Measurements from ENCODE around the gene UBR3.

UBR3 gene, protein sequence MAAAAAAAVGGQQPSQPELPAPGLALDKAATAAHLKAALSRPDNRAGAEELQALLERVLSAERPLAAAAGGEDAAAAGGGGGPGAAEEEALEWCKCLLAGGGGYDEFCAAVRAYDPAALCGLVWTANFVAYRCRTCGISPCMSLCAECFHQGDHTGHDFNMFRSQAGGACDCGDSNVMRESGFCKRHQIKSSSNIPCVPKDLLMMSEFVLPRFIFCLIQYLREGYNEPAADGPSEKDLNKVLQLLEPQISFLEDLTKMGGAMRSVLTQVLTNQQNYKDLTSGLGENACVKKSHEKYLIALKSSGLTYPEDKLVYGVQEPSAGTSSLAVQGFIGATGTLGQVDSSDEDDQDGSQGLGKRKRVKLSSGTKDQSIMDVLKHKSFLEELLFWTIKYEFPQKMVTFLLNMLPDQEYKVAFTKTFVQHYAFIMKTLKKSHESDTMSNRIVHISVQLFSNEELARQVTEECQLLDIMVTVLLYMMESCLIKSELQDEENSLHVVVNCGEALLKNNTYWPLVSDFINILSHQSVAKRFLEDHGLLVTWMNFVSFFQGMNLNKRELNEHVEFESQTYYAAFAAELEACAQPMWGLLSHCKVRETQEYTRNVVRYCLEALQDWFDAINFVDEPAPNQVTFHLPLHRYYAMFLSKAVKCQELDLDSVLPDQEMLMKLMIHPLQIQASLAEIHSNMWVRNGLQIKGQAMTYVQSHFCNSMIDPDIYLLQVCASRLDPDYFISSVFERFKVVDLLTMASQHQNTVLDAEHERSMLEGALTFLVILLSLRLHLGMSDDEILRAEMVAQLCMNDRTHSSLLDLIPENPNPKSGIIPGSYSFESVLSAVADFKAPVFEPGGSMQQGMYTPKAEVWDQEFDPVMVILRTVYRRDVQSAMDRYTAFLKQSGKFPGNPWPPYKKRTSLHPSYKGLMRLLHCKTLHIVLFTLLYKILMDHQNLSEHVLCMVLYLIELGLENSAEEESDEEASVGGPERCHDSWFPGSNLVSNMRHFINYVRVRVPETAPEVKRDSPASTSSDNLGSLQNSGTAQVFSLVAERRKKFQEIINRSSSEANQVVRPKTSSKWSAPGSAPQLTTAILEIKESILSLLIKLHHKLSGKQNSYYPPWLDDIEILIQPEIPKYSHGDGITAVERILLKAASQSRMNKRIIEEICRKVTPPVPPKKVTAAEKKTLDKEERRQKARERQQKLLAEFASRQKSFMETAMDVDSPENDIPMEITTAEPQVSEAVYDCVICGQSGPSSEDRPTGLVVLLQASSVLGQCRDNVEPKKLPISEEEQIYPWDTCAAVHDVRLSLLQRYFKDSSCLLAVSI (N-terminal part only)

GRCh38 chr2:169827272-169828140 is at the start of gene UBR3:
UBR3 (plus strand) TSS chr2:169827454; CDS start chr2:169827508, 54 bp downstream.
- peaks cover 8 to 17% of the 10 kb centered on the region in 2 donors for H3K36me3 Mint-ChIP-seq
- peak within 1 kb of the TSS; percentile 94 for H3K27ac Mint-ChIP-seq
- peaks cover 25 to 60% of the 10 kb centered on the region in 2 donors for H3K4me1 Mint-ChIP-seq
- peak; percentile 86 for DNase-seq
- peak within 1 kb of the TSS; percentile 94 to 98 for H3K4me3 Mint-ChIP-seq
- no peaks in the 10 kb centered on the region for H3K27me3 Mint-ChIP-seq
- ATAC-seq (replicated peaks), result peak; percentile 85 to 88
- H3K9me3 Mint-ChIP-seq, result no peaks in the 10 kb centered on the region

- Mint-ChIP-seq H3K4me3 (no peak overlapping the region), H3K36me3 (no peaks in the 10 kb centered on the region), H3K4me1 (no peaks in the 10 kb centered on the region), H3K27me3 (peaks cover 0 to 4% of the 10 kb centered on the region in 2 donors), H3K9me3 (no peaks in the 10 kb centered on the region), H3K27ac (no peak overlapping the region)
- ATAC-seq (replicated peaks), result no peak
- no peak for DNase-seq
These were observed 48.8 kb upstream of the UBR3 start for GRCh38 chr2:169778446-169778845.

DNA sequence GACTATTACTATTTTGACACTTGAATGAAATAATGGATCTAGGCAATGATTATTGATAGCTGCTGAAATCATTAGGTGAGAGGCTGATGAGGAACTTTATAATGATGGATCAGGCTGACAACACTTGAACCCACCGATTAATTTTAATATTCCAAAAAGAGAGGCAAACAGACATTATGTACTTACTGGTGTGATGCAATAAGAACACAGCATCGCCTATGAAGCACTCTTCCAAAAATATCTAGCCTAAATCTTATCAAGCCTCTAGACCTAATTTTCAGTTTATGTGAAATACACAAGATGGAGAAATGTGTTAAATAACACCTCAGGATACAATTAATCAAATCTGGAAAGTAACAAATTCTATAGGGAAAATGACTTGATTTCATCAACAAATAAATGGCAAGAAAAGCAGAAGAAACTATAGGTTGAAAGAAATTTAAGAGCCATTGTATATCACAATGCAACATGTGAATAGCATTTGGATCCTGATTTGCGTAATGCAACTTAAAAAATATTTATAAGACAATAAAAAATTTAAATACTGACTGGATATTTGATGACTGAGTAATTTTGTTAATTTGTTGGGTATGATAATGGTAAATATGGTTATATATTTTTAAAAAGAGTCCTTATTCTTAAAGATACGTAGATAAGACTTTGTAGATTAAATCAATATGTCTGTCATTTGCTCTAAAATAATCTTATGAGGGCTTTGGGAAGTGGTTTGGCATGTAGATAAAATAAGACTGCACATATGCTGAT is 45.8 kb upstream of the UBR3 start:
- H3K4me1 Mint-ChIP-seq, result no peaks in the 10 kb centered on the region
- no peak overlapping the region for H3K4me3 Mint-ChIP-seq
- no peaks in the 10 kb centered on the region for H3K9me3 Mint-ChIP-seq
- H3K36me3 Mint-ChIP-seq, result no peaks in the 10 kb centered on the region
- DNase-seq, result no peak
- no peak for ATAC-seq (replicated peaks)
- H3K27me3 Mint-ChIP-seq, result peaks cover 0 to 4% of the 10 kb centered on the region in 2 donors
- H3K27ac Mint-ChIP-seq, result no peak overlapping the region

- no peak for DNase-seq
- H3K36me3 Mint-ChIP-seq, result no peaks in the 10 kb centered on the region
- H3K4me3 Mint-ChIP-seq, result no peak overlapping the region
- H3K9me3 Mint-ChIP-seq, result no peaks in the 10 kb centered on the region
- ATAC-seq (replicated peaks), result no peak
- H3K27me3 Mint-ChIP-seq, result peaks cover 0 to 4% of the 10 kb centered on the region in 2 donors
- no peak overlapping the region for H3K27ac Mint-ChIP-seq
- H3K4me1 Mint-ChIP-seq, result no peaks in the 10 kb centered on the region
These were observed 44.7 kb upstream of the UBR3 start for GRCh38 chr2:169782513-169782912.

DNA sequence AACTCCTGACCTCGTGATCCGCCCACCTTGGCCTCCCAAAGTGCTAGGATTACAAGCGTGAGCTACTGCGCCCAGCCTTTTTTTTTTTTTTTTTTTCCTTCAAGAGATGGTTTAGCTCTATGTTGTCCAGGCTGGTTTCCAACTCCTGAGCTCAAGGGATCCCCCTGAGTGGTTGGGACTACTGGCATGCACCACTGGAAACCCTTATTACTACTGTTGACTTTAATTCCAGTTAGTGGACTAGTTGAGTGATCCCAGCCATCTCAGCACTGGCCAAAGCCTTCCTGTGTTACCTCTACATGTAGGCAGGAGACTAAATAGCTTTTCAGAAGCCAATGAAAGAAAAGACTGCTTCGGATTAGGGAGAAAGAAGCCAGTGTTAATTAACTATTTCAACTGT is 36.7 kb upstream of the UBR3 start:
- no peak overlapping the region for H3K27ac Mint-ChIP-seq
- peaks cover 0 to 3% of the 10 kb centered on the region in 2 donors for H3K36me3 Mint-ChIP-seq
- ATAC-seq (replicated peaks) (no peak), DNase-seq (no peak)
- peaks cover 13 to 18% of the 10 kb centered on the region in 2 donors for H3K27me3 Mint-ChIP-seq
- no peaks in the 10 kb centered on the region for H3K9me3 Mint-ChIP-seq
- H3K4me1 Mint-ChIP-seq, result peaks cover 5 to 10% of the 10 kb centered on the region in 2 donors
- no peak overlapping the region for H3K4me3 Mint-ChIP-seq

DNA sequence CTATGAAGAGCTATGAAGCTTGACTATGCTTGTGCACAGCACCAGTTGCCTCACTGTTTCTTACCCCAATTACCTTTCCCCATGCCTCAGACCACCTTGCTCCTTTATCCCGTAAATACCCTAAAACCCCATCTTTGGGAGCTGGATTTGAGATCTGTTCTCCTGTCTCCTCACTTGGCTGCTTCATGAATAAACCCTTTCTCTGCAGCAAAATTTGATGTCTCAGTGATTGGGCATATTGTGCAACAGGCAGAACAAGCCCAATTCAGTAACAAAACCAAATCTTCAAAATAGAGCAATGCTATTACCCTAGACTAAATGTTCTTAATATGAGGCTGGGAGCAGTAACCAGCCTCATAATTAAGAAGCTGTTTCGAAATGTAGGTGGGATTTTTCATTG is 32.1 kb upstream of the UBR3 start:
- Mint-ChIP-seq H3K27ac (no peak overlapping the region), H3K4me3 (no peak overlapping the region), H3K4me1 (peaks cover 4 to 8% of the 10 kb centered on the region in 2 donors), H3K9me3 (no peaks in the 10 kb centered on the region), H3K27me3 (no peaks in the 10 kb centered on the region), H3K36me3 (no peaks in the 10 kb centered on the region)
- DNase-seq (no peak), ATAC-seq (replicated peaks) (no peak)

GRCh38 chr2:169796441-169796840 is 30.8 kb upstream of the UBR3 start:
- peak overlapping the region; percentile 4 for H3K27ac Mint-ChIP-seq
- peaks cover 4 to 8% of the 10 kb centered on the region in 2 donors for H3K4me1 Mint-ChIP-seq
- H3K27me3 Mint-ChIP-seq, result no peaks in the 10 kb centered on the region
- H3K4me3 Mint-ChIP-seq, result no peak overlapping the region
- DNase-seq (no peak), ATAC-seq (replicated peaks) (no peak)
- H3K36me3 Mint-ChIP-seq, result no peaks in the 10 kb centered on the region
- no peaks in the 10 kb centered on the region for H3K9me3 Mint-ChIP-seq

- Mint-ChIP-seq H3K9me3 (no peaks in the 10 kb centered on the region), H3K27ac (peak overlapping the region; percentile 69), H3K4me3 (peak overlapping the region; percentile 25 to 45), H3K27me3 (no peaks in the 10 kb centered on the region), H3K4me1 (peaks cover 7 to 17% of the 10 kb centered on the region in 2 donors), H3K36me3 (peaks cover 3 to 5% of the 10 kb centered on the region in 2 donors)
- no peak for ATAC-seq (replicated peaks)
- DNase-seq, result no peak
These were observed 29.7 kb upstream of the UBR3 start for GRCh38 chr2:169797601-169798000.

DNA sequence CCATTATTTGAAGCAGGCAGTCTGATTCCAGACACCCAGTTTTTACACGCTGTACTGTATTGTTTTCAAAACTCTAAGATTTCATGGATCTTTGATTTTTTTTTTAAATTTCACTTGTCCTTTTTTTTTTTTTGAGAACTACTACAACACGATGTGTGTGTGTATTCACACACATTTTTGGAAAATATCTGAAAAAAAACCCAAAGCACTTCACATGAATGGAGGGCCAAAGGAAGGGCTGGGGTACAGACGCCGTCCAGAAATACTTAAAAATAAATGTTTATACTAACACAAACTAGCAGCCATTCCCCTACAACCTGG is 28.9 kb upstream of the UBR3 start:
- Mint-ChIP-seq H3K9me3 (no peaks in the 10 kb centered on the region), H3K4me3 (peak overlapping the region; percentile 88 to 92), H3K27ac (peak overlapping the region; percentile 97), H3K36me3 (peaks cover 3 to 5% of the 10 kb centered on the region in 2 donors), H3K27me3 (no peaks in the 10 kb centered on the region), H3K4me1 (peaks cover 7 to 19% of the 10 kb centered on the region in 2 donors)
- no peak for ATAC-seq (replicated peaks)
- DNase-seq, result no peak

DNA sequence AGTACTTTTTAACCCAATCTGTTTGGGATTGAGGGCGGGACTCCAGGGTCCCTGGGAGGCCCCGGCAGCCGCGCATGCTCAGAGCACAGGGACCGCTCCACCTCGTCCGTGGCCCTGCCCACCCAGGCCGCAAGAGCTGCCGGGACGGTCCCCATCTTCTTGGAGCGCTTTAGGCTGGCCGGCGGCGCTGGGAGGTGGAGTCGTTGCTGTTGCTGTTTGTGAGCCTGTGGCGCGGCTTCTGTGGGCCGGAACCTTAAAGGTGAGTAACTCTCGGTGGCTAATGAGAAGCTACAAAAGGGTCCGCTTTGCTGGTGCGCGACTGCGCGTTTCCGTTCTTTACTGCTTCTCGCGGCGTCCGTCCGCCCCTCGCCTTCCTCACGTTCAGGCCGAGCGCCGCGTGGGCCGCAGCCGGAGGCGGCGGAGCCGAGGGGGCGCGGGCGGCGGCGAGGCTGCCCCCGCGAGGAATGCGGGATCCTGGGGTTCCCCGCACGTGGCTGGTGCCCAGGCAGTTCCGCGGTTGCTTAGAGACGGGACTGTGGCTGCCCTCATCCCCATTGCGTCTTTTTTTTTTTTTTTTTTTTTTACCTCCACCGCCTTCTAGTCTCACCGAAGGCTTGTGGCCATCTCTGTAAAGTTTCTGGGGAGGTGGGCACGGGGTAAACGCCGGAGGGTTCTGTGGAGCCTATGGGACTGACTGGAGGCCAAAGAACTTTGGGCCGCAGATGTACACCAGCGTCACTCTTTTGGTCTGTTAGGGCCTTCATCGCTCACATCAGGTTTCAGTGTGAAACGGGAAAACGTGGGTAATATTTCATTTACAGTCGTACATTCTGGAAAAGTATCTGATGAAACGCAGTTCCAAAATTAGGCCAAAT is 28.3 kb upstream of the UBR3 start, which contains the start of gene SSB:
Gene SSB (plus strand): TSS at position 154 of the 875 bp plus-strand sequence. CDS start 2,090 bp downstream, outside the sequence.
- Mint-ChIP-seq H3K4me3 (peak within 1 kb of the TSS; percentile 88 to 92), H3K27me3 (no peaks in the 10 kb centered on the region), H3K9me3 (no peaks in the 10 kb centered on the region), H3K36me3 (peaks cover 3 to 5% of the 10 kb centered on the region in 2 donors), H3K27ac (peak within 1 kb of the TSS; percentile 97), H3K4me1 (peaks cover 7 to 19% of the 10 kb centered on the region in 2 donors)
- peak; percentile 91 for DNase-seq
- ATAC-seq (replicated peaks), result peak; percentile 96 to 97

DNA sequence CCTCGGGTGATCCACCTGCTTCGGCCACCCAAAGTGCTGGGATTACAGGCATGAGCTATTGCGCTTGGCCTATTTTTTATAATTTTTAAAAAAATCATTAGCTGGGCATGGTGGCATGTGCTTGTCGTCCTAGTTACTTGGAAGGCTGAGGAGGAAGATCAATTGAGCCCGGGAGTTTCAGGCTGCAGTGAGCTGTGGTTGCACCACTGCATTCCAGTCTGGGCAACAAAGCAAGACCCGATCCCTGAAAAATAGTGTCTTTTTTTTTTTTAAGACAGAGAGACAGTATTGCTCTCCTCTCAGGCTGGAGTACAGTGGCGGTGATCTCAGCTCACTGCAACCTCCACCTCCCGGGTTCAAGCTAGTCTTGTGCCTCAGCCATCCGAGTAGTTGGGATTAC is 23.8 kb upstream of the UBR3 start:
- Mint-ChIP-seq H3K4me1 (peaks cover 5 to 15% of the 10 kb centered on the region in 2 donors), H3K9me3 (no peaks in the 10 kb centered on the region)

GRCh38 chr2:169806586-169806985 is 20.7 kb upstream of the UBR3 start:
- Mint-ChIP-seq H3K36me3 (peaks cover 24 to 26% of the 10 kb centered on the region in 2 donors), H3K9me3 (no peaks in the 10 kb centered on the region), H3K4me3 (no peak overlapping the region), H3K27me3 (no peaks in the 10 kb centered on the region), H3K27ac (no peak overlapping the region), H3K4me1 (peaks cover 3 to 11% of the 10 kb centered on the region in 2 donors)
- ATAC-seq (replicated peaks), result no peak
- DNase-seq, result no peak

More for the DNA sequence above, 23.8 kb upstream of the UBR3 start:
- Mint-ChIP-seq H3K36me3 (peaks cover 9 to 13% of the 10 kb centered on the region in 2 donors), H3K4me3 (no peak overlapping the region), H3K27me3 (no peaks in the 10 kb centered on the region), H3K27ac (no peak overlapping the region)
- no peak for DNase-seq
- ATAC-seq (replicated peaks), result no peak

All from stimulated activated naive B cell treated with anti-CD40 and anti-IgM and Interleukin-4, amounts not matched to agents 10 μg/mL and 1 μg/mL and 100 μg/mL, for 72 hours (primary cell).